Hepatic stellate cell (primary cell): Measurements from ENCODE around the gene NADSYN1.
A peak's percentile ranks its signal among the peaks of the same experiment; 100 is the strongest.
"Not testable (repeated sequence)": the region's sequence is repeated elsewhere in the genome, so short reads cannot be mapped to it uniquely, and the experiment has no call there.

Experiments
- DNase-seq: peaks from one replicate; pipeline ENCODE4 v3.0.0; 2011; ENCODE audit warnings: low spot score

Gene NADSYN1

GRCh38 chr11:71453037-71453917 is at the start of gene NADSYN1:
Gene NADSYN1, plus strand, starts transcription at chr11:71453203. Its CDS starts 94 bp downstream, at chr11:71453297.
- peak; percentile 98 for DNase-seq

GRCh38 chr11:71404209-71404608 is 48.8 kb upstream of the NADSYN1 start:
- no peak for DNase-seq

GRCh38 chr11:71406681-71407080 is 46.3 kb upstream of the NADSYN1 start:
- no peak for DNase-seq

GRCh38 chr11:71407356-71407755 is 45.6 kb upstream of the NADSYN1 start:
- no peak for DNase-seq

GRCh38 chr11:71408826-71409225 is 44.2 kb upstream of the NADSYN1 start:
- DNase-seq: no peak

GRCh38 chr11:71410363-71410966 is 42.5 kb upstream of the NADSYN1 start:
- DNase-seq: no peak

GRCh38 chr11:71414645-71415044 is 38.4 kb upstream of the NADSYN1 start:
- no peak for DNase-seq

GRCh38 chr11:71418643-71419042 is 34.4 kb upstream of the NADSYN1 start:
- DNase-seq: no peak

- DNase-seq: peak; percentile 63
Measured at GRCh38 chr11:71420455-71421241, 32.4 kb upstream of the NADSYN1 start.

GRCh38 chr11:71421392-71421950 is 31.5 kb upstream of the NADSYN1 start:
- DNase-seq: no peak

GRCh38 chr11:71422318-71422717 is 30.7 kb upstream of the NADSYN1 start:
- DNase-seq: not testable (repeated sequence)

GRCh38 chr11:71423181-71423790 is 29.7 kb upstream of the NADSYN1 start:
- DNase-seq: no peak

GRCh38 chr11:71425409-71425808 is 27.6 kb upstream of the NADSYN1 start:
- DNase-seq: no peak

- no peak for DNase-seq
Measured at GRCh38 chr11:71425860-71426259, 27.1 kb upstream of the NADSYN1 start.

- no peak for DNase-seq
Measured at GRCh38 chr11:71426413-71426812, 26.6 kb upstream of the NADSYN1 start.

- no peak for DNase-seq
Measured at GRCh38 chr11:71428861-71429435, 24.1 kb upstream of the NADSYN1 start.

- DNase-seq: no peak
Measured at GRCh38 chr11:71429701-71430100, 23.3 kb upstream of the NADSYN1 start.

- DNase-seq: no peak
Measured at GRCh38 chr11:71430166-71430565, 22.8 kb upstream of the NADSYN1 start.

- DNase-seq: no peak
Measured at GRCh38 chr11:71431271-71431670, 21.7 kb upstream of the NADSYN1 start.

GRCh38 chr11:71432761-71433647 is 20.0 kb upstream of the NADSYN1 start:
- DNase-seq: no peak
